WTC11 (cell line): ENCODE results near the gene POU2F1. TPM values are rescaled to one million over a fixed set of nuclear protein-coding genes. Genes with fewer than 3 reads are reported as not detected.

Experiments
- ATAC-seq: fragments of 200-7000 bp; cut with Tn5 transposase; 2 replicates; pipeline ENCODE4 v1.10.0; 2021; ENCODE audit warnings: mild to moderate bottlenecking, moderate library complexity
- CTCF ChIA-PET: fragments of 300-600 bp; sonication (Branson Sonifier 250); formaldehyde crosslinking; loops from one replicate; lab custom pipeline; 2021; ENCODE audit warnings: antibody characterized with exemption; lab: Charles Lee
- POLR2A ChIA-PET: fragments of 350-600 bp; sonication (Branson Sonifier 250); formaldehyde crosslinking; loops from one replicate; lab custom pipeline; 2021; ENCODE audit warnings: antibody characterized with exemption; lab: Charles Lee
- DNase-seq: peaks from one replicate; pipeline ENCODE4 v3.0.0; 2021; ENCODE audit warnings: low spot score
- H3K27ac Mint-ChIP-seq: 2 replicates; pipeline ENCODE4 v1.8.0; 2021; ENCODE audit warnings: mixed read lengths
- H3K27me3 Mint-ChIP-seq: 2 replicates; pipeline ENCODE4 v1.8.0; 2021; ENCODE audit warnings: low read depth, mild to moderate bottlenecking, moderate library complexity, mixed read lengths
- H3K36me3 Mint-ChIP-seq: 2 replicates; pipeline ENCODE4 v1.8.0; 2021; ENCODE audit warnings: mixed read lengths
- H3K4me1 Mint-ChIP-seq: 2 replicates; pipeline ENCODE4 v1.8.0; 2022; ENCODE audit warnings: mixed read lengths
- H3K4me3 Mint-ChIP-seq: 2 replicates; pipeline ENCODE4 v1.8.0; 2021; ENCODE audit warnings: mild to moderate bottlenecking, moderate library complexity, mixed read lengths
- H3K9me3 Mint-ChIP-seq: 2 replicates; pipeline ENCODE4 v1.8.0; 2021; ENCODE audit warnings: mixed read lengths
- ATF2 ChIP-seq: sonication (generic); formaldehyde crosslinking; IDR thresholded peaks from 2 replicates; pipeline ENCODE4 v1.8.1; 2022; ENCODE audit warnings: low read depth, missing genetic modification reagents, borderline replicate concordance
- ATF3 ChIP-seq: sonication (generic); formaldehyde crosslinking; conservative IDR thresholded peaks from 2 replicates; pipeline ENCODE4 v1.8.1; 2022; ENCODE audit warnings: mild to moderate bottlenecking, missing genetic modification reagents
- ELF4 ChIP-seq: sonication (generic); formaldehyde crosslinking; IDR thresholded peaks from 2 replicates; pipeline ENCODE4 v1.8.1; 2022; ENCODE audit warnings: low read depth, mild to moderate bottlenecking, moderate library complexity, missing genetic modification reagents
- EMX1 ChIP-seq: fragments of 250-450 bp; sonication (Bioruptor Pico); IDR thresholded peaks from 2 replicates; pipeline ENCODE4 v1.8.0; 2021; ENCODE audit warnings: mild to moderate bottlenecking
- ERG ChIP-seq: fragments of 250-450 bp; sonication (Bioruptor Pico); IDR thresholded peaks from 2 replicates; pipeline ENCODE4 v1.8.0; 2021; ENCODE audit warnings: mild to moderate bottlenecking
- FOXP1 ChIP-seq: sonication (generic); formaldehyde crosslinking; IDR thresholded peaks from 2 replicates; pipeline ENCODE4 v1.8.0; 2022; ENCODE audit warnings: missing genetic modification reagents, mild to moderate bottlenecking, moderate library complexity, borderline replicate concordance
- GTF2I ChIP-seq: fragments of 250-450 bp; sonication (Bioruptor Pico); conservative IDR thresholded peaks from 2 replicates; pipeline ENCODE4 v1.4.0; 2021; ENCODE audit warnings: mild to moderate bottlenecking
- IRF1 ChIP-seq: sonication (generic); formaldehyde crosslinking; IDR thresholded peaks from 2 replicates; pipeline ENCODE4 v1.8.0; 2023; ENCODE audit warnings: missing genetic modification reagents
- NFATC4 ChIP-seq: fragments of 250-450 bp; sonication (Bioruptor Pico); IDR thresholded peaks from 2 replicates; pipeline ENCODE4 v1.9.0; 2021; ENCODE audit warnings: mild to moderate bottlenecking
- PREB ChIP-seq: sonication (generic); formaldehyde crosslinking; IDR thresholded peaks from 2 replicates; pipeline ENCODE4 v1.8.1; 2022; ENCODE audit warnings: mild to moderate bottlenecking, missing genetic modification reagents, moderate library complexity, borderline replicate concordance
- TP53 ChIP-seq: sonication (generic); formaldehyde crosslinking; IDR thresholded peaks from 2 replicates; pipeline ENCODE4 v1.8.1; 2023; ENCODE audit warnings: mild to moderate bottlenecking, missing genetic modification reagents
- USF2 ChIP-seq: sonication (generic); formaldehyde crosslinking; IDR thresholded peaks from 2 replicates; pipeline ENCODE4 v1.8.1; 2023; ENCODE audit warnings: mild to moderate bottlenecking, missing genetic modification reagents, moderate library complexity
- ZNF121 ChIP-seq: sonication (generic); formaldehyde crosslinking; IDR thresholded peaks from 2 replicates; pipeline ENCODE4 v1.8.0; 2023; ENCODE audit warnings: missing genetic modification reagents
- ZNF281 ChIP-seq: sonication (generic); formaldehyde crosslinking; IDR thresholded peaks from 2 replicates; pipeline ENCODE4 v1.8.0; 2023; ENCODE audit warnings: mild to moderate bottlenecking, missing genetic modification reagents
- total RNA-seq: library from RNA; stranded (reverse); gene quantifications from 3 replicates; pipeline ENCODE4 v1.2.3, GENCODE V29; 2021

POU2F1 gene
- total RNA-seq, 1 experiment from 2014 or later = 51.3 TPM

GRCh38 chr1:167273027-167273800, 52.5 kb downstream of the POU2F1 start:
- H3K4me3 Mint-ChIP-seq = no peak overlapping the region
- peaks cover 75% of the 10 kb centered on the region for H3K4me1 Mint-ChIP-seq
- CTCF ChIA-PET = interaction anchor here (0.6 kb wide), 1 partner anchor 267 kb away, joined by 3 read pairs; no protein-coding TSS in a partner anchor

GRCh38 chr1:167274061-167274460, 53.4 kb downstream of the POU2F1 start:
- H3K27ac Mint-ChIP-seq = no peak overlapping the region
- POLR2A ChIA-PET = no interaction called here
- no peak for TF ChIP-seq ATF2 (CRISPR knock-in tag)
- TF ChIP-seq EMX1 (CRISPR knock-in tag) = no peak
- TF ChIP-seq TP53 (CRISPR knock-in tag) = no peak
- no peak for TF ChIP-seq IRF1 (CRISPR knock-in tag)
- no peak for TF ChIP-seq ERG (CRISPR knock-in tag)
- TF ChIP-seq ELF4 (CRISPR knock-in tag) = no peak
- no peak for TF ChIP-seq USF2 (CRISPR knock-in tag)
- no peak for TF ChIP-seq GTF2I
- TF ChIP-seq ATF3 (CRISPR knock-in tag) = no peak

More at GRCh38 chr1:167273027-167273800, 52.5 kb downstream of the POU2F1 start:
- DNase-seq = no peak
- 0 out of 2 replicates have a peak overlapping the region, but pooled peaks have one; percentile 24 for H3K27ac Mint-ChIP-seq
- TF ChIP-seq FOXP1 (CRISPR knock-in tag) (no peak), USF2 (CRISPR knock-in tag) (no peak), ZNF281 (CRISPR knock-in tag) (no peak)
- TF ChIP-seq, all 79 proteins: peak for 0
- POLR2A ChIA-PET = no interaction called here
- Mint-ChIP-seq H3K27me3 (no peaks in the 10 kb centered on the region), H3K9me3 (no peaks in the 10 kb centered on the region), H3K36me3 (no peaks in the 10 kb centered on the region)
- peak; percentile 57 for ATAC-seq

GRCh38 chr1:167276969-167277368, 56.3 kb downstream of the POU2F1 start:
- DNase-seq (no peak), ATAC-seq (no peak)
- CTCF ChIA-PET = interaction anchor here (0.6 to 1.2 kb wide), 2 partner anchors 9 to 103 kb away, joined by 3 read pairs; no protein-coding TSS in a partner anchor
- Mint-ChIP-seq H3K4me3 (no peak overlapping the region), H3K27ac (peak overlapping the region; percentile 36), H3K36me3 (no peaks in the 10 kb centered on the region), H3K27me3 (no peaks in the 10 kb centered on the region), H3K4me1 (peaks cover 46% of the 10 kb centered on the region), H3K9me3 (no peaks in the 10 kb centered on the region)
- POLR2A ChIA-PET = no interaction called here
- TF ChIP-seq PREB (CRISPR knock-in tag) (no peak), NFATC4 (CRISPR knock-in tag) (no peak), ZNF121 (CRISPR knock-in tag) (0 out of 2 replicates have a peak, but pooled peaks have one; percentile 18)

More at GRCh38 chr1:167274061-167274460, 53.4 kb downstream of the POU2F1 start:
- Mint-ChIP-seq H3K36me3 (no peaks in the 10 kb centered on the region), H3K4me1 (peaks cover 67% of the 10 kb centered on the region), H3K27me3 (no peaks in the 10 kb centered on the region), H3K9me3 (no peaks in the 10 kb centered on the region), H3K4me3 (no peak overlapping the region)
- ATAC-seq = no peak
- CTCF ChIA-PET = no interaction called here
- no peak for DNase-seq
